ENCODE measurements around the gene IDI1. TPM values are rescaled to one million over a fixed set of nuclear protein-coding genes. Genes with fewer than 3 reads are reported as not detected.

The IDI1 gene
- total RNA-seq, 1 experiment from 2014 or later: 47.2 TPM

DNA sequence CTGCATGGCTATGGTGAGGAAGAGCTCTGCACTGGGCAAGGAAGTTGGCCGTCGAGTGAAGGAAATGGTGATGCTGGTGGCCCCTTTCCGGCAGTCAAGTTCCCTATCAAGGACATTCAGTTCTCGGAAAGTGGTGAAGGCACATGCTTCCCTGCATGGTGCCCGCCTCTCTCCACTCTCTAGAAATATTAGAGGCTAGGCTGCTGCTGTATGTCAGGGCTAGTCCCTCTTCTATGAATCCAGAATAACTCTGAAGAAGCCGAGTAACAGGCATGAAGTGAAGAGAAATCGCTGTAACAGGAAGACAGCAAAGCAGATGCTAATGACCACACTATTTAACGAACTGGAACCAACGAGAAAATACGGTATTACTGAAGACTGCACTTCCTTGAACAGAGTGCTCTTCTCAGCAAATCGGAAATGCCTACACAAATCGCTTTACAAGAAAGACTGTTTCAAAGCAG is 5.4 kb downstream of the IDI1 start:
- Mint-ChIP-seq H3K36me3 (peaks cover 54% of the 10 kb centered on the region), H3K27me3 (ENCODE audit: low read depth) (no peaks in the 10 kb centered on the region)
- POLR2A ChIA-PET: no interaction called here

DNA sequence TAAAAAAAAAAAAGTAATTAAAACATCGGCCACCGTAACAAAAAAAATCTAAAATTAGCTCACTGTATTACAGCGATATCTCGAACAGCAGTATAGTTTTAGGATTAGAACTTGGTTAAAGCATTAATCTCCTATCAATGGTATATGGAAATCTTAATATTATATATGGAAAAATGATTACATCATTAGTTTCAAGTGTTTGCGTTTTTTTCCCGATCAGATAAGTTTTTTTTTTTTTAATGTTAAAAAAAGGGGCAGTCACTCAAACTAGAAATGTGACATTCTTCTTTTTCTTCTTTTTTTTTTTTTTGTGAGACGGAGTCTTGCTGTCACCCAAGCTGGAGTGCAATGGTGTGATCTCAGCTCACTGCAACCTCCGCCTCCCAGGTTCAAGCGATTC is 7.4 kb downstream of the IDI1 start:
- ChIA-PET CTCF (interaction anchor here (1.3 kb wide), 1 partner anchor 9 kb away, joined by 3 read pairs; no protein-coding TSS in a partner anchor), POLR2A (no interaction called here)
- DNase-seq (ENCODE audit: low spot score) (no peak), ATAC-seq (no peak)
- H3K27me3 Mint-ChIP-seq (ENCODE audit: low read depth): no peaks in the 10 kb centered on the region
- no peak overlapping the region for H3K27ac Mint-ChIP-seq
- no peak overlapping the region for H3K4me3 Mint-ChIP-seq
- peaks cover 47% of the 10 kb centered on the region for H3K36me3 Mint-ChIP-seq
- H3K4me1 Mint-ChIP-seq: peaks cover 12% of the 10 kb centered on the region
- no peaks in the 10 kb centered on the region for H3K9me3 Mint-ChIP-seq
- TF ChIP-seq ZNF396 (CRISPR knock-in tag; IDR thresholded peaks at IDR 0.05; ENCODE audit: borderline replicate concordance) (no peak), ZNF671 (CRISPR knock-in tag; IDR thresholded peaks at IDR 0.05) (no peak), EMX1 (CRISPR knock-in tag; IDR thresholded peaks at IDR 0.05) (no peak), ZNF317 (CRISPR knock-in tag; IDR thresholded peaks at IDR 0.05; ENCODE audit: borderline replicate concordance, low read depth) (no peak), FOXK1 (CRISPR knock-in tag; IDR thresholded peaks at IDR 0.05) (no peak), NR2C2 (CRISPR knock-in tag; IDR thresholded peaks at IDR 0.05) (no peak), SMAD3 (CRISPR knock-in tag; IDR thresholded peaks at IDR 0.05; ENCODE audit: borderline replicate concordance) (no peak), JAZF1 (CRISPR knock-in tag; IDR thresholded peaks at IDR 0.05) (no peak), FOXP1 (CRISPR knock-in tag; IDR thresholded peaks at IDR 0.05; ENCODE audit: borderline replicate concordance) (no peak), FOXJ3 (CRISPR knock-in tag; IDR thresholded peaks at IDR 0.05; ENCODE audit: borderline replicate concordance) (no peak), JUN (CRISPR knock-in tag; IDR thresholded peaks at IDR 0.05) (no peak)
- TF ChIP-seq, protein P1, sequence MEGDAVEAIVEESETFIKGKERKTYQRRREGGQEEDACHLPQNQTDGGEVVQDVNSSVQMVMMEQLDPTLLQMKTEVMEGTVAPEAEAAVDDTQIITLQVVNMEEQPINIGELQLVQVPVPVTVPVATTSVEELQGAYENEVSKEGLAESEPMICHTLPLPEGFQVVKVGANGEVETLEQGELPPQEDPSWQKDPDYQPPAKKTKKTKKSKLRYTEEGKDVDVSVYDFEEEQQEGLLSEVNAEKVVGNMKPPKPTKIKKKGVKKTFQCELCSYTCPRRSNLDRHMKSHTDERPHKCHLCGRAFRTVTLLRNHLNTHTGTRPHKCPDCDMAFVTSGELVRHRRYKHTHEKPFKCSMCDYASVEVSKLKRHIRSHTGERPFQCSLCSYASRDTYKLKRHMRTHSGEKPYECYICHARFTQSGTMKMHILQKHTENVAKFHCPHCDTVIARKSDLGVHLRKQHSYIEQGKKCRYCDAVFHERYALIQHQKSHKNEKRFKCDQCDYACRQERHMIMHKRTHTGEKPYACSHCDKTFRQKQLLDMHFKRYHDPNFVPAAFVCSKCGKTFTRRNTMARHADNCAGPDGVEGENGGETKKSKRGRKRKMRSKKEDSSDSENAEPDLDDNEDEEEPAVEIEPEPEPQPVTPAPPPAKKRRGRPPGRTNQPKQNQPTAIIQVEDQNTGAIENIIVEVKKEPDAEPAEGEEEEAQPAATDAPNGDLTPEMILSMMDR (IDR thresholded peaks at IDR 0.05): no peak
- TF ChIP-seq, protein P2, sequence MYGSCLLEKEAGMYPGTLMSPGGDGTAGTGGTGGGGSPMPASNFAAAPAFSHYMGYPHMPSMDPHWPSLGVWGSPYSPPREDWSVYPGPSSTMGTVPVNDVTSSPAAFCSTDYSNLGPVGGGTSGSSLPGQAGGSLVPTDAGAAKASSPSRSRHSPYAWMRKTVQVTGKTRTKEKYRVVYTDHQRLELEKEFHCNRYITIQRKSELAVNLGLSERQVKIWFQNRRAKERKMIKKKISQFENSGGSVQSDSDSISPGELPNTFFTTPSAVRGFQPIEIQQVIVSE (CRISPR knock-in tag; IDR thresholded peaks at IDR 0.05; ENCODE audit: borderline replicate concordance): no peak
- TF ChIP-seq, protein P3, sequence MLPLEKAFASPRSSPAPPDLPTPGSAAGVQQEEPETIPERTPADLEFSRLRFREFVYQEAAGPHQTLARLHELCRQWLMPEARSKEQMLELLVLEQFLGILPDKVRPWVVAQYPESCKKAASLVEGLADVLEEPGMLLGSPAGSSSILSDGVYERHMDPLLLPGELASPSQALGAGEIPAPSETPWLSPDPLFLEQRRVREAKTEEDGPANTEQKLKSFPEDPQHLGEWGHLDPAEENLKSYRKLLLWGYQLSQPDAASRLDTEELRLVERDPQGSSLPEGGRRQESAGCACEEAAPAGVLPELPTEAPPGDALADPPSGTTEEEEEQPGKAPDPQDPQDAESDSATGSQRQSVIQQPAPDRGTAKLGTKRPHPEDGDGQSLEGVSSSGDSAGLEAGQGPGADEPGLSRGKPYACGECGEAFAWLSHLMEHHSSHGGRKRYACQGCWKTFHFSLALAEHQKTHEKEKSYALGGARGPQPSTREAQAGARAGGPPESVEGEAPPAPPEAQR (CRISPR knock-in tag; IDR thresholded peaks at IDR 0.05): no peak
- TF ChIP-seq, protein P4, sequence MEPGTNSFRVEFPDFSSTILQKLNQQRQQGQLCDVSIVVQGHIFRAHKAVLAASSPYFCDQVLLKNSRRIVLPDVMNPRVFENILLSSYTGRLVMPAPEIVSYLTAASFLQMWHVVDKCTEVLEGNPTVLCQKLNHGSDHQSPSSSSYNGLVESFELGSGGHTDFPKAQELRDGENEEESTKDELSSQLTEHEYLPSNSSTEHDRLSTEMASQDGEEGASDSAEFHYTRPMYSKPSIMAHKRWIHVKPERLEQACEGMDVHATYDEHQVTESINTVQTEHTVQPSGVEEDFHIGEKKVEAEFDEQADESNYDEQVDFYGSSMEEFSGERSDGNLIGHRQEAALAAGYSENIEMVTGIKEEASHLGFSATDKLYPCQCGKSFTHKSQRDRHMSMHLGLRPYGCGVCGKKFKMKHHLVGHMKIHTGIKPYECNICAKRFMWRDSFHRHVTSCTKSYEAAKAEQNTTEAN (CRISPR knock-in tag; IDR thresholded peaks at IDR 0.05): no peak
- TF ChIP-seq, protein P5, sequence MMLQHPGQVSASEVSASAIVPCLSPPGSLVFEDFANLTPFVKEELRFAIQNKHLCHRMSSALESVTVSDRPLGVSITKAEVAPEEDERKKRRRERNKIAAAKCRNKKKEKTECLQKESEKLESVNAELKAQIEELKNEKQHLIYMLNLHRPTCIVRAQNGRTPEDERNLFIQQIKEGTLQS (CRISPR knock-in tag; conservative IDR thresholded peaks at IDR 0.05): no peak

More for the DNA sequence above, 5.4 kb downstream of the IDI1 start:
- no peak for DNase-seq (ENCODE audit: low spot score)
- TF ChIP-seq TEAD1 (CRISPR knock-in tag; IDR thresholded peaks at IDR 0.05): no peak
- TF ChIP-seq, protein P6, sequence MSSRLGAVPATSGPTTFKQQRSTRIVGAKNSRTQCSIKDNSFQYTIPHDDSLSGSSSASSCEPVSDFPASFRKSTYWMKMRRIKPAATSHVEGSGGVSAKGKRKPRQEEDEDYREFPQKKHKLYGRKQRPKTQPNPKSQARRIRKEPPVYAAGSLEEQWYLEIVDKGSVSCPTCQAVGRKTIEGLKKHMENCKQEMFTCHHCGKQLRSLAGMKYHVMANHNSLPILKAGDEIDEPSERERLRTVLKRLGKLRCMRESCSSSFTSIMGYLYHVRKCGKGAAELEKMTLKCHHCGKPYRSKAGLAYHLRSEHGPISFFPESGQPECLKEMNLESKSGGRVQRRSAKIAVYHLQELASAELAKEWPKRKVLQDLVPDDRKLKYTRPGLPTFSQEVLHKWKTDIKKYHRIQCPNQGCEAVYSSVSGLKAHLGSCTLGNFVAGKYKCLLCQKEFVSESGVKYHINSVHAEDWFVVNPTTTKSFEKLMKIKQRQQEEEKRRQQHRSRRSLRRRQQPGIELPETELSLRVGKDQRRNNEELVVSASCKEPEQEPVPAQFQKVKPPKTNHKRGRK (CRISPR knock-in tag; IDR thresholded peaks at IDR 0.05; ENCODE audit: borderline replicate concordance): no peak
- TF ChIP-seq FOXK1 (CRISPR knock-in tag; IDR thresholded peaks at IDR 0.05): no peak
- TF ChIP-seq SMAD3 (CRISPR knock-in tag; IDR thresholded peaks at IDR 0.05; ENCODE audit: borderline replicate concordance): no peak
- no peak for TF ChIP-seq TP53 (CRISPR knock-in tag; IDR thresholded peaks at IDR 0.05)
- no peak for TF ChIP-seq ZBTB21 (CRISPR knock-in tag; IDR thresholded peaks at IDR 0.05; ENCODE audit: borderline replicate concordance)
- TF ChIP-seq NFATC4 (CRISPR knock-in tag; IDR thresholded peaks at IDR 0.05): no peak
- TF ChIP-seq, protein P7, sequence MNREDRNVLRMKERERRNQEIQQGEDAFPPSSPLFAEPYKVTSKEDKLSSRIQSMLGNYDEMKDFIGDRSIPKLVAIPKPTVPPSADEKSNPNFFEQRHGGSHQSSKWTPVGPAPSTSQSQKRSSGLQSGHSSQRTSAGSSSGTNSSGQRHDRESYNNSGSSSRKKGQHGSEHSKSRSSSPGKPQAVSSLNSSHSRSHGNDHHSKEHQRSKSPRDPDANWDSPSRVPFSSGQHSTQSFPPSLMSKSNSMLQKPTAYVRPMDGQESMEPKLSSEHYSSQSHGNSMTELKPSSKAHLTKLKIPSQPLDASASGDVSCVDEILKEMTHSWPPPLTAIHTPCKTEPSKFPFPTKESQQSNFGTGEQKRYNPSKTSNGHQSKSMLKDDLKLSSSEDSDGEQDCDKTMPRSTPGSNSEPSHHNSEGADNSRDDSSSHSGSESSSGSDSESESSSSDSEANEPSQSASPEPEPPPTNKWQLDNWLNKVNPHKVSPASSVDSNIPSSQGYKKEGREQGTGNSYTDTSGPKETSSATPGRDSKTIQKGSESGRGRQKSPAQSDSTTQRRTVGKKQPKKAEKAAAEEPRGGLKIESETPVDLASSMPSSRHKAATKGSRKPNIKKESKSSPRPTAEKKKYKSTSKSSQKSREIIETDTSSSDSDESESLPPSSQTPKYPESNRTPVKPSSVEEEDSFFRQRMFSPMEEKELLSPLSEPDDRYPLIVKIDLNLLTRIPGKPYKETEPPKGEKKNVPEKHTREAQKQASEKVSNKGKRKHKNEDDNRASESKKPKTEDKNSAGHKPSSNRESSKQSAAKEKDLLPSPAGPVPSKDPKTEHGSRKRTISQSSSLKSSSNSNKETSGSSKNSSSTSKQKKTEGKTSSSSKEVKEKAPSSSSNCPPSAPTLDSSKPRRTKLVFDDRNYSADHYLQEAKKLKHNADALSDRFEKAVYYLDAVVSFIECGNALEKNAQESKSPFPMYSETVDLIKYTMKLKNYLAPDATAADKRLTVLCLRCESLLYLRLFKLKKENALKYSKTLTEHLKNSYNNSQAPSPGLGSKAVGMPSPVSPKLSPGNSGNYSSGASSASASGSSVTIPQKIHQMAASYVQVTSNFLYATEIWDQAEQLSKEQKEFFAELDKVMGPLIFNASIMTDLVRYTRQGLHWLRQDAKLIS (CRISPR knock-in tag; IDR thresholded peaks at IDR 0.05; ENCODE audit: borderline replicate concordance): no peak
- Mint-ChIP-seq H3K4me3 (no peak overlapping the region), H3K27ac (peak overlapping the region; percentile 75), H3K9me3 (no peaks in the 10 kb centered on the region), H3K4me1 (peaks cover 19% of the 10 kb centered on the region)
- no peak for ATAC-seq
- CTCF ChIA-PET: interaction anchor here (1.8 kb wide), 1 partner anchor 67 kb away, joined by 5 read pairs; no protein-coding TSS in a partner anchor
